NCI-H1694 treated with DMSO at 0.1 percent for 48 hours (cell line): Measurements from ENCODE around the gene APEX2.
A peak's percentile ranks its signal among the peaks of the same experiment; 100 is the strongest.
"Not testable (repeated sequence)": the region's sequence is repeated elsewhere in the genome, so short reads cannot be mapped to it uniquely, and the experiment has no call there.

Experiments used
- DNase-seq: peaks from one replicate; lab custom pipeline; 2025; lab: John Stamatoyannopoulos, UW

The APEX2 gene, protein sequence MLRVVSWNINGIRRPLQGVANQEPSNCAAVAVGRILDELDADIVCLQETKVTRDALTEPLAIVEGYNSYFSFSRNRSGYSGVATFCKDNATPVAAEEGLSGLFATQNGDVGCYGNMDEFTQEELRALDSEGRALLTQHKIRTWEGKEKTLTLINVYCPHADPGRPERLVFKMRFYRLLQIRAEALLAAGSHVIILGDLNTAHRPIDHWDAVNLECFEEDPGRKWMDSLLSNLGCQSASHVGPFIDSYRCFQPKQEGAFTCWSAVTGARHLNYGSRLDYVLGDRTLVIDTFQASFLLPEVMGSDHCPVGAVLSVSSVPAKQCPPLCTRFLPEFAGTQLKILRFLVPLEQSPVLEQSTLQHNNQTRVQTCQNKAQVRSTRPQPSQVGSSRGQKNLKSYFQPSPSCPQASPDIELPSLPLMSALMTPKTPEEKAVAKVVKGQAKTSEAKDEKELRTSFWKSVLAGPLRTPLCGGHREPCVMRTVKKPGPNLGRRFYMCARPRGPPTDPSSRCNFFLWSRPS

DNA sequence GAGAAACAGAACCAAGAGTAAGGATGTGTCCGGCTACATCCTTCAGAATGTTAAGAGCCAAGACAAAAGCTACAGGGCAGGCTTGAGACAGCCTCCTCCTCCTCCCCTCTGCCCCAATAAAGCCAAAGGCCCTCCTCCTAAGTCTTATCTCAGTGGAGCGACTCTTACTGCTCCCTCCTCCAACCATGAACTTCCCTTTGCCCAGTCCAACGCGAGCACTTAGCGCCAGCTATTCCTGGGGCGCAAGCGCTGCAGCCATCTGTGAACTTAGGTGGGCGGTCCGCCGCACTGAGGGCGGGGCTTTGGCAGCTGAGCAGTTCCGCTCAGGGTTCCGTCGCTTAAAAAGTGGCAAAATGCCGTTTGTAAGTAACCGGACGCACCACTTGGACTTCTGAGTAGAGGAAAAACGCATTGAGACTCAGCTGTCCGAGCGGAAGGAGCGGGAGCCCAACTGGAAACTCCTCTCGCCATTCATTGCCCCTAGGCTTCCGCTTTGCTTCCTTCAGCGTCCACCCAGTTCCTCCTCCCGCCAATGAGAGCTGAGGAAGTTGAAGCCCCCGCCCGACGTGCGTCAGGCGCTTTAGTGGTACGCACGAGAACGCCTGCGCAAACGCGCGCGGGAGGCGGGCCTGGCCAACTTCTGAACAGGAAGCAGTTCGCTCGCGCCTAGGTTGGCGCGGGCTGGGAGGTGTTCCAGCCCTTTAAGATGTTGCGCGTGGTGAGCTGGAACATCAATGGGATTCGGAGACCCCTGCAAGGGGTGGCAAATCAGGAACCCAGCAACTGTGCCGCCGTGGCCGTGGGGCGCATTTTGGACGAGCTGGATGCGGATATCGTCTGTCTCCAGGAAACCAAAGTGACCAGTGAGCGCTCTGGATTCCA, at the start of gene APEX2:
Gene APEX2, plus strand, starts transcription at position 647 of the 882 bp plus-strand sequence. Its CDS starts 60 bp downstream, at position 707.
- DNase-seq: peak; percentile 89

DNA sequence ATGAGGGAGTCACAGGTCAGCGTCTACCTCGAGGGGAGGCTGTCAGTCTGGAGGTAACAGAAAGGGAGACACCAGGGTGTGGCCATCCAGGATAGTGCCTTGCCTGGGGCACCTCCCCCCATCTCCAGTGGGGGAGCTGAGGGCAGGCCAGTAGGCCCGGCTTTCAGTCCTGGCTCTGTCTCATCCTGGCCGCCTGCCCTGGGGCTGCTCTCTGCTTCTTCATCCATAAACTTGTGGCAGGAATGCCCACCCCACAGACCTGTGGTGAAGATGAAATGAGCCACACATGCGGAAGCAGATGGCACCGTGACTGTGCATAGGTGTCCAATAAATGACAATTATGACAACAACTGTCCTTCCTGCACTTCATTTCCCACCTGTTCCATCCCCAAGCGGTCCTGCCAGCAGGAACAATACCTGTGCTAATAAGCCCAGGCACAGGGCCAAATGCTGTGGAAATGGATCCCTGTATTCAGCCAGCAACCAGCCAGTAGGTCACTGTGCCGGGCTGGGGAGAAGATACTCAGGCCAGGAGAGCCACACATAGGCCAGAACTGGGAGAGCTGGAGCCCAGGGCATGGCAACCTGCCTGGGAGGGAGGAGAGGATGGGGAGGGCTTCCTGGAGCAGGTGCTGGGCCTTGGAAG, 49.3 kb upstream of the APEX2 start:
- no peak for DNase-seq

DNA sequence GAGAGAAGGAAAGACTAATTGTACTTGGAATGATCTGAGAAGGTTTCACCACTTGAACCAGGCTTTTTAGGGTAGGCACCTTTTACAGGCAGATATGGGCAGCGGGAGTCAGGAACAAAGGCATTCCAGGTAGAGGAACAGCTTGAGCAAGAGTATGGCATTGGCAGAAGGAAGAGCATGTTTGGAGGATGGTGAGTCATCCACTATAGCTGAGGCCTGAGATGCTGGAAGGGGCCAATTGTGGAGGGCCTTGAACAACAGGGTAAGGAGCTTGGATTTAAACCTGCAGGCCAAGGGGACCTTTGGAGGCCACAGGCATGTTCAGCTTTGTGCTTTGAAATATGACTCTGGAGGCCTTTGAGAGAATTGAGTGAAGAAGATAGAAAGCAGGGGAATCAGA, 38.4 kb upstream of the APEX2 start:
- DNase-seq: no peak

DNA sequence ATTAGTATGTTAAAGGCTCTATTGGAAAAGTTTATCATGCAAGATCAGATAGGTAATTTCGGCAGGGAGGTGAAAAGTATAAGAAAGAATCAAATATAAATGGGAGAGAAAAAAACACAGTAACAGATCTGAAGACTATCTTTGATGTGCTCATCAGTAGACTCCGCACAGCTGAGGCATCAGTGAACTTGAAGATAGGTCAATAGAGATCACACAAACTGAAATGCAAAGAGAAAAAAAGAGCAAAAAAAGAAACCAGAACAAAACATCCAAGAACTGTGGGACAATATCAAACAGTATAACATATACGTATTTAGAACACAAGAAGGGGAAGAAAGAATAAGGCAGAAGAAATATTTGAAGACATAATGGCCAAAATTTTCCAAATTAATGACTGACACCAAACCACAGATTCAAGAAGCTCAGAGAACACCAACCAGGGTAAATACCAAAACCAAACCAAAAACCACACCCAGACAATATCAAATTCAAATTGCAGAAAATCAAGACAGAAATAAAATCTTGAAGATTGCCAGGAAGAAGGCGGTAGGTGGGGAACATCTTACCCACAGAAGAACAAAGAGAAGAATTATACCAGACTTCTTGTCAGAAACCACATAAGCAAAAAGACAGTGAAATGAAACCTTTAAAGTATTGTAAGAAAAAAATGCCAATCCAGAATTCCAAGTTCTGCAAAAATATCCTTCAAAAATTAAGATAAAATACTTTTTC, 35.2 kb upstream of the APEX2 start:
- no peak for DNase-seq

DNA sequence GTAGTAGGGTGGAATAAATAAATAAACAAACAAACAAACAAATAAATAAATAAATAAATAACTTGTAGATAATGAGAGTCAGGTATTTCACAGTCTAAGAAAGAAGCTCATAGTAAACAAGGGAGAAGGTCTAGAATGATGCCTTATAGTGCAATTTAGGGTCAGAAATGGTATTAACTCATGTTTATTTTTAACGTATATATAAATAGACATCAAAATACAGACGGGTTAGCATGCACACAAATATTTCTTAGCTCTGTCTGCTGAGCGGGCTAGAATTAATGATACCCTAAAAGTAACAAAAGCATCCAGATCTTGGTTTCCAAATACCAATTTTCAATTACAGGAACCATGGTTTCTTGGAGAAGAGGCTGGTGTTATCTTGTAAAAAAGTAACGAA, 22.8 kb upstream of the APEX2 start:
- no peak for DNase-seq

DNA sequence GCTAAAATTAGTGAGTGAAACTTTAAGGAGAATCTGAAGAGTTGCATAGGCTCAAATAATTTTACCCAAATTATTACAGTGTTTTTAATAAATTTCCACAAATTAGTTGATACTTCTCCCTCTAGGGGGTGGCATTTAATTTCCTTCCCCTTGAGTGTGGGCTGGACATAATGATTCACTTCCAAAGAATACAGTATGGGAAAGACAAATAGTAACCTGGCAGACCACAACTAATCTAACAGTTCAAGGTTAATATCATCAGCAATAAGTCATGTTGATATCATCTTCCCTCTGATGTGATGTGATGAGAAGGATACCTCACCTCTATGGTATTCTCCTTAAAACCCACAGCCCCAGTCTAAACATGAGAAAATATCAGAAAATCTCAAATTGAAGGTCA, 21.7 kb upstream of the APEX2 start:
- DNase-seq: no peak

DNA sequence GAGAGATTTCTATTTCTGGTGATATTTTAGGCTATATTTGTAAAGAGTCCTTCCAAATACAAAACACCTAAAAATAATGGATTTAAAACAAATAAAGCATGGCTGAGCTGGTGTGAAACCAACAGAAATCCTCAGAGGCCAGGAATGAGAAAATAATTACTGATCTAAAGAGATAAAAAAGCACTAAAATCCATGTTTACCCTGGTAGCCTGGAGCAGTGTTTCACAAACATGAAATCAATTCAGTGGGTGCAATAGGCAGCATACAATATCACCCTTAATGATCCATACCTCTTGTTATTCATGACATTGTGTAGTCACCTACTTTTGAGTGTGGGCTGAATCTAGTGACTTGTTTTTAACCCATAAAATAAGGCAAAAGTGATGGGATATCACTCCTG, 20.7 kb upstream of the APEX2 start:
- no peak for DNase-seq

DNA sequence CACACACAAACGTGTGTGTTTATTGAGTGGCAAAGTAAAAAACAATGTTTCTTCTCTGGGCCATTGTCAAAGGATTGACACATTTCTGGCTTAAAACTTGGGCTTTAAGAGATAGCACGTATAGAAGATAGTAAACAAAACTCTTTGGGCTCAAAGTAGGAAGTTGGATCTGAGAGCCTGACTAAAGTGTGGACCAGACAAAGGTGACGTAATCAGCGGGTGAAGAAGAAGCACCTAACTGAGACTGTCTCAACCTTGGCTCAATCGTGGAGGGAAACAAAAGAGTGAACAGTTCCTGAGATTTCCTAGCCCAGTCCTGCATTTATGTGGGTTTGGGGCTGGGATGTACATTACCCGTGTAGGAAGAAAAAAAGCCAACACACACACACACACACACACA, 19.8 kb upstream of the APEX2 start:
- DNase-seq: no peak

DNA sequence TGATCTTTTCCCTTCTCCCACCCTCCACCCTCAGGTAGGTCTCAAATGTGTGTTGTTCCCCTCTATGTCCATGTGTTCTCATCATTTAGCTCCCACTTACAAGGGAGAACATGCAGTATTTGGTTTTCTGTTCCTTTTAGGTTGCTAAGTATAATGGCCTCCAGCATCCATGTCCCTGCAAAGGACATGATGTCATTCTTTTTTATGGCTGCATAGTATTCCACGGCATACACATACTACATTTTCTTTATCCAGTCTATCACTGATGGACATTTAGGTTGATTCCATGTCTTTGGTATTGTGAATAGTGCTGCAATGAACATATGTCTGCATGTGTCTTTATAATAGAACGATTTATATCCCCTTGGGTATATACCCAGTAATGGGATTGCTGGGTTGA, 16.9 kb upstream of the APEX2 start:
- not testable (repeated sequence) for DNase-seq

DNA sequence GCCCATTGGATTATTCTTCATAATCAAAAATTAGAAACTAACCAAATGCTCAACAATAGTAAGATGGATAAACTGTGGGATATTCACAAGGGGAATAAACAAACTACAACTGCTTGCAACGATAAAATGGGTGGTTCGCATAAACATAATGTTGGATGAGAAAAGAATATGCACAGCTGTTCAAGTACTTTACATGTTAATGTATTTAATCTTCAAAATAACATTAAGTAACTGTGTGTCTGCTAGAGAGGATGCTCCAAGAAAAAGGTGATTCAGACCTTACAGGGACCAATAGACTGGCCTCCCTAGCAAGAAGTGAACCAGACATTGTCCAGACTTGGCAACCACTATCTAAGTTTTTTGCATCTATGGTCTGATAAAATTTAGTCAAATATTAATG, 8.5 kb upstream of the APEX2 start:
- no peak for DNase-seq

DNA sequence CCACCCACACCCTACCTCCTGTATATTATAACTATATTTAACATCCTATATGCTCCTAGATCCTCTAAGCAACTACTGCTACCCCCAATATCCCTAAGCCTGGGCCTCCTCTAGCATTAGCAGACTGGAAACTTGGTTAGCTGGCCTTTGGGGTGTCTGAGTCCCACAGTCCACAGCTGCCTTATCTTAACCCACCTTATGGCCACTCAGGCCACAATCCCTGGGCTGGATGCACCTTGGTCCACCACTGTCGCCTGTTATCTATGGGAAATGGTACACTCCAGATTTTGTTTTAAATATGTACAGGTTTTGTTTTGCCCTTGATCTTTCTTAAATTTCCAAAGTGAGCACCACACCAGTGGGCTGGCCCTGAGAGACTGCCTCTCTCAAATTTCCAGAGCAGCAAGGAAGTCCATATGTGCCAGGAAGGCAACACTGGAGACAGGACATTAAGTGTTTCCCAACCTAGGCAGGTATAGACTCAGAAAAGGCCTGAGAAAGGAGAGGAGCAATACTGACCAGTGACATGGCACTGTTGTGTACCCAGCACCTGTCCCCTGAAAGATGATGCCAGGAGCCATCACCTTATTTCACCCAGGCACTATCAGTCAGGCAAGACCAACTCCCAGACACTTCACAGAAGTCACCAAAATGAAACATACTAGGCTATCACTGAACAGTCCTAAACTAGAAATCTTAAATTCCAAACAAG, 7.1 kb upstream of the APEX2 start:
- DNase-seq: no peak

DNA sequence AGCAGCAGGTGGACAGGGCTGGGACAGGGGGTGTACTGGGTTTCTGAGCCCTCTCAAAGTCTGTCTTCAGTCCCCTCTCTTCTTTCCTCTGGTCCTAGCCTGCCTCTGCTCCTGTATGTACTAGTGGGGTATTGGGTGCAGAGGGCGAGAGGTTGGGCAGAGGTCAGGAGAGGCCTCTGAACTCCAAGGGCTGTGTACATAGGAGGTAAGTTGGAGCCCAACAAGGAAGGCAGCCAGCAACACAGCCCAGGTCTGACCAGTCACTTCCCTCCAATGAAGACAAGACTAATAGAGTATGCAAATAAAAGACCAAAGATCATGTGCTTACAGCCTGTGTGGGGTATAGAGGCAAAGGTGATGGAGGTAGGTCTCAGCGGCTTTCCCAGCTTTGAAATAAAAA, 6.1 kb upstream of the APEX2 start, which contains the start of gene PFKFB1:
Gene PFKFB1, minus strand, starts transcription at position 90 of the 400 bp plus-strand sequence. CDS start 181 bp downstream, outside the sequence.
- DNase-seq: no peak

DNA sequence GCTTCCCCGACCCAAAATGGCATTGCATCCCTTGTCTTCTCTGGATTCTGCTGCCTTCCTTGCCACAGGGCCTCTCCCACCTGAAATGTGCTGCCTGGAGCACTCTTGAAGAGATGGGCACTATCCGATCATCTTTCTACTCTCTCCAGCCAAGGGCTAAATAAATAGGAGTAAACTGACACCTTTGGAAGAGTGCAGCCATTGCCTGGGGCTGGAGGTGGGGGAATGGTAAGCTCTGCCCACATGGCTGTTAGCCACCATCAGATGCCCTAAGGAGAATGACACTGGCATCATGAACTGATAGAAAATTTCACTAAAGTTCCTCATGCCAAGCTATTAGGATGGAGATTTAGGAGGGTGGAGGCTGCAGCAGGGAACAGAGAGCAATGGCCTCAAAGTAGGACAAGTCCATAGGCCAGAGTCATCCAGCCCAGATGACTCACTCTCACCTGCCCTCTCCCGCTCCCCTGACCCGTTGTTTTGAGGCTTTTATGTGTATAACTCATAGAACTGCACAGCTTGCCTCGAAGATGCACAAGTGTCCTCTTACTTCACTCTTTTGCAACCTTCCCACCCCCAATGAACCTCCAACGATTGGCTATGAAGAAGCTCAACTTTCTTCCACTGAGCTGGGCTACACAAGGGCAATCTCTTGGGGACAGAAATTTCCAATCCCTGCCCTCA, 5.4 kb upstream of the APEX2 start:
- no peak for DNase-seq

DNA sequence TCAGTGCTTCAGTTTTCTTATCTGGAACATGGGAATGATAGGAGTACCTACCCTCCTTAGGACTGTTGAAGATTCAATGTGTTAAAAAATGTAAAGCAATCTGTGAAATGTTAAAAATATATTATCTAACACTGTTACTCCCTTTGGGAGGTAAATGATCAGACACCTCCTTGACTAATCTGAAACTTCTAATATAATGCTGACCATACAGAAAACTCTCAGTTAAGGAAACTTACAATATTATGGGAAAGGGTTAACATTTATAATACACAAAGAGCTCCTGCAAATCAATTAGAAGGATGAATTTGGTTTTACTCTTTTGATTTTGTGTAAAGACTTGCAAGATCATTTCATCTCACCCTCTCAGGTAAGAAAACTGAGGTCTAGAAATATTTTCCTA, 4.5 kb upstream of the APEX2 start:
- no peak for DNase-seq

DNA sequence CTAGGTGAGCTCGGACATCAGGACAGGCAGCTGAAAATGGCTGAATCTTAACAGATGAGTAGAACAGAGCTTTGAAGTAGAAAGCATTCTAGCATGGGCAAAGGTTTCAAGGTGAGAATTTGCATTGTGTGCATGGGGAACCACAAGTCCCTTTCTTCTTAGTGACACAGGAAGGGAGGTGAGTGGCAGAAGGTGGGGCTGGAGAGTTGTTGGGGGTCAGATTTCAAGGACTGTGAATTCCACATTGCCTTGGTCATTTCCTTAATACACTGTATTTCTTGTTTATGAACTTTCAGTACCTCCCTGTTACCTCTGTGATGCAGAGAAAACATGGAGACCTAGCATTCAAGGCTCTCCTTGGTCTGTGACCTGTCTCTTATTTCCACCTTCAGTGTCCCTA, 4.1 kb downstream of the APEX2 start:
- no peak for DNase-seq

DNA sequence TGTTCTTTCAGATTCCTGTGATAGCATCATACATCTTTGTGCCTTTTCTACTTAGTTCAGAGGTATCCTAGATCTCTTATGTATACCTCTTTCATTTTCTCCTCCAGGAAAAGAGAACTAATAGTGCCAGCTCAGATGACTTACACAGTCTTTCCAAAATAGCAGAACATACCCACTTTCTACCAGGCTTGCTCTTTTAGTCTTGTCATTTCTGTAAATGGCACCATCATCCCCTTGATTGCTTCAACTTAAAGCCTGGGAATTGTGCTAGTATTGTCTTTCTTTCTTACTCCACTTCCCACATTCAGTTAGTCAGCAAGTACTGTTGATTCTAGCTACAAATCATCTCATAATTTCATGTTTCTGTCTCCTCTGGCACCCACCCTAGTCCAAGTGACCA, 5.1 kb downstream of the APEX2 start:
- DNase-seq: no peak

DNA sequence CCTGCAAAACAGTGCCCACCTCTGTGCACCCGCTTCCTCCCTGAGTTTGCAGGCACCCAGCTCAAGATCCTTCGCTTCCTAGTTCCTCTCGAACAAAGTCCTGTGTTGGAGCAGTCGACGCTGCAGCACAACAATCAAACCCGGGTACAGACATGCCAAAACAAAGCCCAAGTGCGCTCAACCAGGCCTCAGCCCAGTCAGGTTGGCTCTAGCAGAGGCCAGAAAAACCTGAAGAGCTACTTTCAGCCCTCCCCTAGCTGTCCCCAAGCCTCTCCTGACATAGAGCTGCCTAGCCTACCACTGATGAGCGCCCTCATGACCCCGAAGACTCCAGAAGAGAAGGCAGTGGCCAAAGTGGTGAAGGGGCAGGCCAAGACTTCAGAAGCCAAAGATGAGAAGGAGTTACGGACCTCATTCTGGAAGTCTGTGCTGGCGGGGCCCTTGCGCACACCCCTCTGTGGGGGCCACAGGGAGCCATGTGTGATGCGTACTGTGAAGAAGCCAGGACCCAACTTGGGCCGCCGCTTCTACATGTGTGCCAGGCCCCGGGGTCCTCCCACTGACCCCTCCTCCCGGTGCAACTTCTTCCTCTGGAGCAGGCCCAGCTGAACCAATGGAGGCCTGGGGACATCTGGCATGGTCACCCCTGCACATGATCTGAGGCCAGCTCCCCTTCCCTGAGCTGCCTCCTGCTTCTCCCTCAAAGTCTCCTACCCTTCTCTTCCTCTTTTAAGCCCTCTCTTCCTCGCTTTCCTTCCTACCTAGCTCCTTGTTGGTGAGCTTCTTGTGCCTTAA, 6.9 kb downstream of the APEX2 start:
- DNase-seq: no peak

DNA sequence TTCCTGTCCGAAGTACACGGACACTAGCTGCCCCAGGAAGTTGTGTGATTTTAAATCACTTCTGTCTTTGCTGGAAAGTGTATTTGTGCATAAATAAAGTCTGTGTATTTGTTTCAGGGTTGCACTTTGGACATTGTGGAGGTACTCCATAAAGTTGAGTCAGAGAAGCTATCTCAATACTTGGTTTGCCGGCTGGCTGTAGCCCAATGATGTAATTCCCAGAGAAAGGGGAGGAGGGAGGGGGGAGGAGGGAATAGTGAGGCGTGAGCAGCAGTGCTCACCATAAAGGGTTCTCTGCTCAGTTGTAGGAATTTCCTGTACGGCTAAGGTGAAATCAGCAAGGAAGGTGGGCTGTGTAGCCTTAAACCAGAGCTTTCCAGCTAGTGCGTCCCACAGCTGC, 7.5 kb downstream of the APEX2 start:
- DNase-seq: no peak

DNA sequence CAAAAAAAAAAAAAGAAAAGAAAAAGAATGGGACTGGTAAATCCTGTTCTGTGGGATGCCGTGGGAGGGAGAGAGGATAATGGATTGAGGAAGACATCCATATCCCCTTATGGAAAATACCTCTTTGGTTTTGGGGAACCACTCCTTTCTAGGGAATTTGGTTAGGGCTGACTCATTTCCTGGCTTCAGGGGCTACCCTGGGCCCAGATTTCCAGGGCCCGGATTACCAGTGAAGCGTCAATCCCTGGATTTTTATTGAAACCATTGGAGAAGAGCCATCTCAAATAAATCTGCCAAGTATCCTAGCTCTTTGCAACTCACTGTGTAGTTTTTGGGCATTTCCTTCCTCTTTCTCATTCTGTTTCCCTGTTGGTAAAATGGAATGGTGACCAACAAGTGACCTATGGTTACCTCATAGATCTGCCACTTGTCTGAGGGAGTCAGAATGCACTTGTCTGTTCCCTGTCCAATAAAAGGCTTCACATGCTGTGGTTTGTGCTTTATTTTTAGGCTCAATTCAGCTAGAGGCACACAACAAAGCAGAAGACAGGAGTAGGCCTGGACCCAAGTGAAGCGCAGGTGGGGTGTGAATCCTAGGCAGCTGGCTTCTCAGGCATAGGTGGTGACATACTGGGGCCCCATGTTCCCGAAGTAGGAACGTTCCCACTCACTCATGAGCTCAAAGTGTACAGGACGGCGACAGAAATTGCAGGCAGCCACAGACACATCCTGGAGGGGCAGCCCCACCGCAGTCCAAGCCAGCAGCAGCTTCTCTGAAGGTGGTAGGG, 8.6 kb downstream of the APEX2 start:
- DNase-seq: no peak
